ENCODE data around the gene SUSD2. TPM values are rescaled to one million over a fixed set of nuclear protein-coding genes. Genes with fewer than 3 reads are reported as not detected.
A peak's percentile ranks its signal among the peaks of the same experiment; 100 is the strongest.

The SUSD2 gene
- polyA plus RNA-seq, 4 donors: 6.1 to 82.9 (median 11.3) TPM

- Histone ChIP-seq H3K9me3 (ENCODE audit: control insufficient read depth in 2 of 2, insufficient read depth in 1 of 2, low read depth in 1 of 2, low read length in 1 of 2) (no peaks in the 10 kb centered on the region), H3K36me3 (ENCODE audit: control insufficient read depth in 3 of 3, insufficient read depth in 2 of 3, low read depth in 1 of 3, low read length in 3 of 3) (peaks cover 2 to 77% (median 13%) of the 10 kb centered on the region in 3 donors), H3K4me1 (ENCODE audit: control insufficient read depth in 3 of 3, insufficient read depth in 2 of 3, low read depth in 1 of 3, low read length in 2 of 3) (peaks cover 0 to 24% (median 2%) of the 10 kb centered on the region in 3 donors), H3K27me3 (ENCODE audit: control insufficient read depth in 3 of 3, insufficient read depth in 3 of 3, low read length in 3 of 3) (no peaks in the 10 kb centered on the region), H3K4me3 (ENCODE audit: low read depth in 1 of 3, low read length in 3 of 3) (no peak overlapping the region), H3K27ac (ENCODE audit: low read depth in 1 of 3, low read length in 2 of 3) (peak overlapping the region in 1 of 3 donors; percentile 47)
- no peak for FAIRE-seq
- no peak for DNase-seq
- 68 to 89% (median 79%) methylated on average over 3 of the region's 3 CpGs for WGBS, 3 donors
Observed at GRCh38 chr22:24140357-24140756, 40.9 kb upstream of the SUSD2 start.

- peak overlapping the region in 1 of 3 donors; percentile 55 for H3K27ac ChIP-seq (ENCODE audit: low read depth in 1 of 3, low read length in 2 of 3)
- no peaks in the 10 kb centered on the region for H3K27me3 ChIP-seq (ENCODE audit: control insufficient read depth in 3 of 3, insufficient read depth in 3 of 3, low read length in 3 of 3)
- no peaks in the 10 kb centered on the region for H3K9me3 ChIP-seq (ENCODE audit: control insufficient read depth in 2 of 2, insufficient read depth in 1 of 2, low read depth in 1 of 2, low read length in 1 of 2)
- H3K4me3 ChIP-seq (ENCODE audit: low read depth in 1 of 3, low read length in 3 of 3): no peak overlapping the region
- peaks cover 2 to 36% (median 8%) of the 10 kb centered on the region in 3 donors for H3K4me1 ChIP-seq (ENCODE audit: control insufficient read depth in 3 of 3, insufficient read depth in 2 of 3, low read depth in 1 of 3, low read length in 2 of 3)
- FAIRE-seq (no peak), DNase-seq (no peak)
- WGBS, 3 donors: 68 to 74% (median 69%) methylated on average over 2 of the region's 2 CpGs
- H3K36me3 ChIP-seq (ENCODE audit: control insufficient read depth in 3 of 3, insufficient read depth in 2 of 3, low read depth in 1 of 3, low read length in 3 of 3): peaks cover 0 to 71% (median 11%) of the 10 kb centered on the region in 3 donors
Observed at GRCh38 chr22:24141586-24141985, 39.7 kb upstream of the SUSD2 start.

DNA sequence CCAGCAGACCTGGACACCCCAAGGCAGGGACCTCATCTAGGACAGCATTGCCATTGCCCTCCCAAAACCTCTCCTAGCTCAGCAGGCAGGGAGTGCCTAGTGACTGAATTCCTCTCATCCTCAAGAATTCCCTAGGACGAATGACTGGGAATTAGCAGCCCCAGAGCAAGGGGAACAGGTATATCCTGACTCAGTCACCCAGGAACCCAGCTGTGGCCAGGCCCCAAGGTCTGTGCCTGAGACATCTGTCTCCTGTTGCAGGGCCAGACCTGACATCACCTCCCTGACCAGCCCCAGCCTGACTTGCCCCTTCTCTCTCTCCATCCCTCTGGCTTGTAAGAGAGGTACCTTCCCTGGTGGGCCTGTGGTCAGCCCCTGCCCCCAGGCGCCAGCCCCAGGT is 39.0 kb upstream of the SUSD2 start:
- Histone ChIP-seq H3K36me3 (ENCODE audit: control insufficient read depth in 3 of 3, insufficient read depth in 2 of 3, low read depth in 1 of 3, low read length in 3 of 3) (peaks cover 0 to 68% (median 6%) of the 10 kb centered on the region in 3 donors), H3K27me3 (ENCODE audit: control insufficient read depth in 3 of 3, insufficient read depth in 3 of 3, low read length in 3 of 3) (no peaks in the 10 kb centered on the region), H3K4me3 (ENCODE audit: low read depth in 1 of 3, low read length in 3 of 3) (no peak overlapping the region), H3K4me1 (ENCODE audit: control insufficient read depth in 3 of 3, insufficient read depth in 2 of 3, low read depth in 1 of 3, low read length in 2 of 3) (peaks cover 2 to 41% (median 11%) of the 10 kb centered on the region in 3 donors), H3K27ac (ENCODE audit: low read depth in 1 of 3, low read length in 2 of 3) (peak overlapping the region in 1 of 3 donors; percentile 55), H3K9me3 (ENCODE audit: control insufficient read depth in 2 of 2, insufficient read depth in 1 of 2, low read depth in 1 of 2, low read length in 1 of 2) (no peaks in the 10 kb centered on the region)
- FAIRE-seq (no peak), DNase-seq (no peak)
- WGBS, 3 donors: 91 to 92% (median 92%) methylated on average over 2 of the region's 2 CpGs

GRCh38 chr22:24142831-24143230 is 38.5 kb upstream of the SUSD2 start:
- no peak for FAIRE-seq
- 91 to 96% (median 96%) methylated on average over 3 of the region's 3 CpGs for WGBS, 3 donors

GRCh38 chr22:24144056-24144777 is 37.1 kb upstream of the SUSD2 start:
- DNase-seq (peak in 1 of 2 donors; percentile 58), FAIRE-seq (no peak)
- WGBS, 3 donors: 68 to 81% (median 71%) methylated on average over 1 of the region's 1 CpG
- Histone ChIP-seq H3K27ac (ENCODE audit: low read depth in 1 of 3, low read length in 2 of 3) (peak overlapping the region in 1 of 3 donors; percentile 91), H3K27me3 (ENCODE audit: control insufficient read depth in 3 of 3, insufficient read depth in 3 of 3, low read length in 3 of 3) (no peaks in the 10 kb centered on the region), H3K4me3 (ENCODE audit: low read depth in 1 of 3, low read length in 3 of 3) (no peak overlapping the region), H3K36me3 (ENCODE audit: control insufficient read depth in 3 of 3, insufficient read depth in 2 of 3, low read depth in 1 of 3, low read length in 3 of 3) (peaks cover 0 to 71% (median 2%) of the 10 kb centered on the region in 3 donors), H3K9me3 (ENCODE audit: control insufficient read depth in 2 of 2, insufficient read depth in 1 of 2, low read depth in 1 of 2, low read length in 1 of 2) (no peaks in the 10 kb centered on the region), H3K4me1 (ENCODE audit: control insufficient read depth in 3 of 3, insufficient read depth in 2 of 3, low read depth in 1 of 3, low read length in 2 of 3) (peaks cover 4 to 61% (median 11%) of the 10 kb centered on the region in 3 donors)

More at GRCh38 chr22:24142831-24143230, 38.5 kb upstream of the SUSD2 start:
- no peaks in the 10 kb centered on the region for H3K9me3 ChIP-seq (ENCODE audit: control insufficient read depth in 2 of 2, insufficient read depth in 1 of 2, low read depth in 1 of 2, low read length in 1 of 2)
- no peaks in the 10 kb centered on the region for H3K27me3 ChIP-seq (ENCODE audit: control insufficient read depth in 3 of 3, insufficient read depth in 3 of 3, low read length in 3 of 3)
- no peak overlapping the region for H3K4me3 ChIP-seq (ENCODE audit: low read depth in 1 of 3, low read length in 3 of 3)
- H3K4me1 ChIP-seq (ENCODE audit: control insufficient read depth in 3 of 3, insufficient read depth in 2 of 3, low read depth in 1 of 3, low read length in 2 of 3): peaks cover 3 to 47% (median 11%) of the 10 kb centered on the region in 3 donors
- no peak overlapping the region for H3K27ac ChIP-seq (ENCODE audit: low read depth in 1 of 3, low read length in 2 of 3)
- H3K36me3 ChIP-seq (ENCODE audit: control insufficient read depth in 3 of 3, insufficient read depth in 2 of 3, low read depth in 1 of 3, low read length in 3 of 3): peaks cover 0 to 67% (median 4%) of the 10 kb centered on the region in 3 donors
- DNase-seq: no peak

DNA sequence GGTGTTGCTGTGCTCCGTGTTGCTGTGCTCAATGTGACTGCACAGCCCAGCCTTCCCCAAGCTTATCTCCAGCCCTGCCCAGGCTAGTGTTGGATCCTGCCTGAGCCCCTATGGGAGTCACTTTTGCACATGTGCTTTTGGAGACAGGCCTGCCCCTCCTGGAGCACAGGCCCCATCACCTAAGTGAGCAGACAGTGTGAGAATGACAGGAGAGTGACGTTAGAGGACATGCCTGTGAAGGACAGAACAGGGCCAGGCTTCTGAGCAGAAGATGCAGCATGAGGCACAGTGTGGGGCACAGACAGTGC is 36.6 kb upstream of the SUSD2 start:
- DNase-seq: no peak
- Histone ChIP-seq H3K9me3 (ENCODE audit: control insufficient read depth in 2 of 2, insufficient read depth in 1 of 2, low read depth in 1 of 2, low read length in 1 of 2) (no peaks in the 10 kb centered on the region), H3K4me3 (ENCODE audit: low read depth in 1 of 3, low read length in 3 of 3) (no peak overlapping the region), H3K27me3 (ENCODE audit: control insufficient read depth in 3 of 3, insufficient read depth in 3 of 3, low read length in 3 of 3) (no peaks in the 10 kb centered on the region), H3K36me3 (ENCODE audit: control insufficient read depth in 3 of 3, insufficient read depth in 2 of 3, low read depth in 1 of 3, low read length in 3 of 3) (peaks cover 0 to 70% (median 2%) of the 10 kb centered on the region in 3 donors), H3K27ac (ENCODE audit: low read depth in 1 of 3, low read length in 2 of 3) (peak overlapping the region in 1 of 3 donors; percentile 91), H3K4me1 (ENCODE audit: control insufficient read depth in 3 of 3, insufficient read depth in 2 of 3, low read depth in 1 of 3, low read length in 2 of 3) (peaks cover 4 to 62% (median 11%) of the 10 kb centered on the region in 3 donors)
- WGBS, 3 donors: 56 to 75% (median 68%) methylated on average over 2 of the region's 2 CpGs
- FAIRE-seq: no peak

GRCh38 chr22:24145446-24146193 is 35.7 kb upstream of the SUSD2 start:
- H3K9me3 ChIP-seq (ENCODE audit: control insufficient read depth in 2 of 2, insufficient read depth in 1 of 2, low read depth in 1 of 2, low read length in 1 of 2): no peaks in the 10 kb centered on the region
- FAIRE-seq: no peak
- 88 to 94% (median 93%) methylated on average over 9 of the region's 9 CpGs for WGBS, 3 donors
- H3K27me3 ChIP-seq (ENCODE audit: control insufficient read depth in 3 of 3, insufficient read depth in 3 of 3, low read length in 3 of 3): no peaks in the 10 kb centered on the region
- peaks cover 0 to 70% (median 2%) of the 10 kb centered on the region in 3 donors for H3K36me3 ChIP-seq (ENCODE audit: control insufficient read depth in 3 of 3, insufficient read depth in 2 of 3, low read depth in 1 of 3, low read length in 3 of 3)
- H3K4me1 ChIP-seq (ENCODE audit: control insufficient read depth in 3 of 3, insufficient read depth in 2 of 3, low read depth in 1 of 3, low read length in 2 of 3): peaks cover 4 to 62% (median 11%) of the 10 kb centered on the region in 3 donors
- H3K4me3 ChIP-seq (ENCODE audit: low read depth in 1 of 3, low read length in 3 of 3): no peak overlapping the region
- DNase-seq: no peak
- peak overlapping the region; percentile 28 to 91 (median 84) for H3K27ac ChIP-seq (ENCODE audit: low read depth in 1 of 3, low read length in 2 of 3)

GRCh38 chr22:24146194-24146616 is 35.1 kb upstream of the SUSD2 start:
- H3K9me3 ChIP-seq (ENCODE audit: control insufficient read depth in 2 of 2, insufficient read depth in 1 of 2, low read depth in 1 of 2, low read length in 1 of 2): no peaks in the 10 kb centered on the region
- FAIRE-seq (no peak), DNase-seq (peak; percentile 79 to 92)
- H3K27me3 ChIP-seq (ENCODE audit: control insufficient read depth in 3 of 3, insufficient read depth in 3 of 3, low read length in 3 of 3): no peaks in the 10 kb centered on the region
- H3K36me3 ChIP-seq (ENCODE audit: control insufficient read depth in 3 of 3, insufficient read depth in 2 of 3, low read depth in 1 of 3, low read length in 3 of 3): peaks cover 0 to 69% (median 0%) of the 10 kb centered on the region in 3 donors
- no peak overlapping the region for H3K4me3 ChIP-seq (ENCODE audit: low read depth in 1 of 3, low read length in 3 of 3)
- H3K4me1 ChIP-seq (ENCODE audit: control insufficient read depth in 3 of 3, insufficient read depth in 2 of 3, low read depth in 1 of 3, low read length in 2 of 3): peaks cover 4 to 62% (median 11%) of the 10 kb centered on the region in 3 donors
- peak overlapping the region in 2 of 3 donors; percentile 84 to 91 for H3K27ac ChIP-seq (ENCODE audit: low read depth in 1 of 3, low read length in 2 of 3)
- WGBS, 3 donors: 7 to 10% (median 8%) methylated on average over 4 of the region's 4 CpGs

Measured in small intestine (tissue), 7 donors.